PFSK-1 (cell line): ENCODE results near the gene GLTP.

Source experiments
- FOXP2 ChIP-seq: optimal IDR thresholded peaks from 2 replicates; pipeline ENCODE3; 2011; ENCODE audit warnings: borderline replicate concordance, control low read depth, inconsistent platforms; ENCODE audit not compliant: insufficient read depth; ENCODE audit errors: extremely low read length, extremely low read depth
- POLR2AphosphoS5 ChIP-seq: IDR thresholded peaks from 2 replicates; pipeline ENCODE4 v1.6.1; 2012; ENCODE audit warnings: low read depth, mild to moderate bottlenecking, control low read depth, low read length, moderate library complexity
- SIN3A ChIP-seq: IDR thresholded peaks from 2 replicates; pipeline ENCODE4 v1.6.1; 2012; ENCODE audit warnings: mild to moderate bottlenecking, low read length, moderate library complexity, borderline replicate concordance; ENCODE audit not compliant: insufficient read depth
- TAF1 ChIP-seq: IDR thresholded peaks from 2 replicates; pipeline ENCODE4 v1.6.1; 2012; ENCODE audit warnings: low read length, control low read depth, borderline replicate concordance; ENCODE audit not compliant: insufficient read depth
- TF ChIP-seq, protein P1 (sequence below), 2 experiments: IDR thresholded peaks; 2 replicates each; pipeline versions ENCODE4 v1.6.1 to v1.8.0; 2011 to 2012; ENCODE audit warnings: low read depth in 2 of 2, low read length in 2 of 2, control low read depth in 1 of 2, inconsistent platforms in 1 of 2, mild to moderate bottlenecking in 1 of 2, moderate library complexity in 1 of 2; ENCODE audit not compliant: insufficient read depth in 1 of 2

GLTP gene

DNA sequence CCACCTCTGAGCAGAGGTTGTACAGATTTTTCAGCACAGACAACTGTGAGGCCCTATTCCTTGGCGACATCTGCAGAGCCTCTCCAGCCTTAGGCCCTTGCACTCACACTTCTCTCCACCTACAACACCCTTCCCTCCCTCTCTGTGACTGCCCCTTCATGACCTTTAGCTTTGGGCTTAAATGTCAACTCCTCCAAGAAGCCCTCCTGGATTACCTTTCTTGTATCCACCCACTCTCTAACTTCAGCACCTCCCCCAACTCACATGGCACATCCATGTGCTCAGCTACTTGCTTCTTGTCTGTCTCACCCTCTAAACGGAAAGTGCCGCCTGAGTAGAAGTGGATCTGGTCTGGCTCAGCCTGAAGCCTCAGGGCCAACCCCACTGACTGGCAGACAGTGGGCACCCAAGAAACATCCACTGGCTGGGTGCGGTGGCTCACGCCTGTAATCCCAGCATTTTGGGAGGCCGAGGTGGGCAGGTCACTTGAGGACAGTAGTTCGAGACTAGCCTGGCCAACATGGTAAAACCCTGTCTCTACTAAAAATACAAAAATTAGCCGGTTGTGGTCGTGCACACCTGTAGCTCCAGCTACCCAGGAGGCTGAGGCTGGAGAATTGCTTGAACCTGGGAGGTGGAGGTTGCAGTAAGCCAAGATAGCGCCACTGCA, 69.3 kb downstream of the GLTP start:
- no peak for TF ChIP-seq FOXP2
- TF ChIP-seq SIN3A: no peak
- TF ChIP-seq, protein P1, sequence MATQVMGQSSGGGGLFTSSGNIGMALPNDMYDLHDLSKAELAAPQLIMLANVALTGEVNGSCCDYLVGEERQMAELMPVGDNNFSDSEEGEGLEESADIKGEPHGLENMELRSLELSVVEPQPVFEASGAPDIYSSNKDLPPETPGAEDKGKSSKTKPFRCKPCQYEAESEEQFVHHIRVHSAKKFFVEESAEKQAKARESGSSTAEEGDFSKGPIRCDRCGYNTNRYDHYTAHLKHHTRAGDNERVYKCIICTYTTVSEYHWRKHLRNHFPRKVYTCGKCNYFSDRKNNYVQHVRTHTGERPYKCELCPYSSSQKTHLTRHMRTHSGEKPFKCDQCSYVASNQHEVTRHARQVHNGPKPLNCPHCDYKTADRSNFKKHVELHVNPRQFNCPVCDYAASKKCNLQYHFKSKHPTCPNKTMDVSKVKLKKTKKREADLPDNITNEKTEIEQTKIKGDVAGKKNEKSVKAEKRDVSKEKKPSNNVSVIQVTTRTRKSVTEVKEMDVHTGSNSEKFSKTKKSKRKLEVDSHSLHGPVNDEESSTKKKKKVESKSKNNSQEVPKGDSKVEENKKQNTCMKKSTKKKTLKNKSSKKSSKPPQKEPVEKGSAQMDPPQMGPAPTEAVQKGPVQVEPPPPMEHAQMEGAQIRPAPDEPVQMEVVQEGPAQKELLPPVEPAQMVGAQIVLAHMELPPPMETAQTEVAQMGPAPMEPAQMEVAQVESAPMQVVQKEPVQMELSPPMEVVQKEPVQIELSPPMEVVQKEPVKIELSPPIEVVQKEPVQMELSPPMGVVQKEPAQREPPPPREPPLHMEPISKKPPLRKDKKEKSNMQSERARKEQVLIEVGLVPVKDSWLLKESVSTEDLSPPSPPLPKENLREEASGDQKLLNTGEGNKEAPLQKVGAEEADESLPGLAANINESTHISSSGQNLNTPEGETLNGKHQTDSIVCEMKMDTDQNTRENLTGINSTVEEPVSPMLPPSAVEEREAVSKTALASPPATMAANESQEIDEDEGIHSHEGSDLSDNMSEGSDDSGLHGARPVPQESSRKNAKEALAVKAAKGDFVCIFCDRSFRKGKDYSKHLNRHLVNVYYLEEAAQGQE (IDR thresholded peaks at IDR 0.05; ENCODE audit: insufficient read depth in 1 of 2, low read depth in 2 of 2, low read length in 2 of 2): no peak
- TF ChIP-seq POLR2AphosphoS5: no peak
- TF ChIP-seq TAF1: no peak

GRCh38 chr12:109808876-109809646, 71.3 kb downstream of the GLTP start:
- TF ChIP-seq SIN3A (no peak), POLR2AphosphoS5 (no peak)

GRCh38 chr12:109807954-109808643, 72.2 kb downstream of the GLTP start:
- TF ChIP-seq FOXP2 (no peak), POLR2AphosphoS5 (no peak), SIN3A (no peak), TAF1 (no peak)
- TF ChIP-seq, protein P1 (IDR thresholded peaks at IDR 0.05; ENCODE audit: insufficient read depth in 1 of 2, low read depth in 2 of 2, low read length in 2 of 2): no peak

DNA sequence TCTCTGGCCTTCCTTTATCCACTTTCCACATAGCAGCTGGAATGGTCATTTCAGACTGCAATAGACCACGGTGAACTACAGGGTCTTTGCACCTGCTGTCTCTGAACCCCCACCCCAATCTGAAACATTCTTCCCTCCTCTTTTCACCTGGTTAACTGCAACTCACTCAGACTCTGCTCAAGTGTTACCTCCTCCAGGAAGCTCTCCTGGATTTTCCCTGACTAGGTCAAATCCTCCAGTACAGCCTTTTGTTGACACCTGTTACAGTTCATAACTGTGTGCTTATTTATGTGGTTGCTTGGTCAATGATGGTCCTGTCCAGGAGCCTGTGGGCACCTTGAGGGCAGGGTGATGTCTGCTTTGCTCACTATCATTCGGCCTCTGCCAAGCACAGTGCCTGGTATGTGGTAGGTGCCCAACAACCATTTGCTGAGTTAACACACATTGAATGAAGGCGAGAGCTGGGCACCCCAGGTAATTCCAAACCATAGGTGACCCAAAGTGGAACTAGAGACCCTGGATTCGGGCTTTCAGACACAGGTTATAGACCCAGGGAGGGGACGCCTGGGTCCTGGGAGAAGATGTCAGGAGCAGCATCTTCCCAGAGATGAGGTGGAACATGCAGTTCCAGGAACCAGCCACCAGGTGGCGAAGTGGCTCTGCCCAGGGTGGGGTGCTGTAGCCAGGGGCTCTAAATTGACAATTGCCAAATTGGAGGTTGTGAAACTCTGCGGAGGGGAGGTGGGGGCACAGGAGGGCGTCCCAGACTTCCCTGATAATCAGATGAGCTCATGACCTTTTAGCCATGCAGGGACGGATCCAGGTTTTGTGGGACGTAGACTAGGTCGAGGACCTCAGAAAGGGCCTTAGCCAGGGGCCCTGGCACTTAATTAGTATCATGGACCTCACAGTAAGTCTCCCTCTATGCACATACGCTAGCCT, 75.2 kb downstream of the GLTP start:
- TF ChIP-seq POLR2AphosphoS5 (no peak), TAF1 (no peak), SIN3A (no peak), FOXP2 (no peak)

DNA sequence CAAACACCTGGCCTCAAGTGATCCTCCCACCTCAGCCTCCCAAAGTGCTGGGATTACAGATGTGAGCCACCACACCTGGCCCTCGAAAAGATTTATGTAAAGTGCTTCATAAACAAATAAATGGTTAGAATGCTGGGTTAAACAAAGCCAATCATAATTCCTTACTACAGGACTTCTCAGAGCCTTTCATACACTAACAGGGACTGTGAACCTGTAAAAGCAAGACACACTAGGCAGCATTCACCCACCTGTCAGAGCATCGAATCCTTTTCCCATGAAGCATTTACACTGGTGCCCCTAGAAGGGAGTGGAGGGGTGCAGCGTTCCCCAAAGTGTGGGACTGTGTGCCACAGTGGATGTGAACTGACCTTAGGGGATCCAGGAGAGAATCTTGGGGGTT, 76.7 kb downstream of the GLTP start:
- TF ChIP-seq, protein P1 (IDR thresholded peaks at IDR 0.05; ENCODE audit: insufficient read depth in 1 of 2, low read depth in 2 of 2, low read length in 2 of 2): no peak
- TF ChIP-seq TAF1 (no peak), FOXP2 (no peak), POLR2AphosphoS5 (no peak), SIN3A (no peak)
